Dermis microvascular lymphatic vessel endothelial cell (primary cell): ENCODE data around the gene SCAF1. TPM values are rescaled to one million over a fixed set of nuclear protein-coding genes. Genes with fewer than 3 reads are reported as not detected.

Experiments
- DNase-seq, 2 donors: peaks; one replicate each; pipeline versions ENCODE4 v3.0.0 to v3.0.0-alpha.2; 2010; ENCODE audit warnings: low read depth in 2 of 2
- total RNA-seq: library from RNA; depleted of rRNA; stranded (reverse); fragments of >200 nt; gene quantifications from 2 replicates; pipeline ENCODE4 v1.2.1, GENCODE V29; 2014

The SCAF1 gene
- total RNA-seq, 1 donor from 2014 or later, result 5.3 TPM

DNA sequence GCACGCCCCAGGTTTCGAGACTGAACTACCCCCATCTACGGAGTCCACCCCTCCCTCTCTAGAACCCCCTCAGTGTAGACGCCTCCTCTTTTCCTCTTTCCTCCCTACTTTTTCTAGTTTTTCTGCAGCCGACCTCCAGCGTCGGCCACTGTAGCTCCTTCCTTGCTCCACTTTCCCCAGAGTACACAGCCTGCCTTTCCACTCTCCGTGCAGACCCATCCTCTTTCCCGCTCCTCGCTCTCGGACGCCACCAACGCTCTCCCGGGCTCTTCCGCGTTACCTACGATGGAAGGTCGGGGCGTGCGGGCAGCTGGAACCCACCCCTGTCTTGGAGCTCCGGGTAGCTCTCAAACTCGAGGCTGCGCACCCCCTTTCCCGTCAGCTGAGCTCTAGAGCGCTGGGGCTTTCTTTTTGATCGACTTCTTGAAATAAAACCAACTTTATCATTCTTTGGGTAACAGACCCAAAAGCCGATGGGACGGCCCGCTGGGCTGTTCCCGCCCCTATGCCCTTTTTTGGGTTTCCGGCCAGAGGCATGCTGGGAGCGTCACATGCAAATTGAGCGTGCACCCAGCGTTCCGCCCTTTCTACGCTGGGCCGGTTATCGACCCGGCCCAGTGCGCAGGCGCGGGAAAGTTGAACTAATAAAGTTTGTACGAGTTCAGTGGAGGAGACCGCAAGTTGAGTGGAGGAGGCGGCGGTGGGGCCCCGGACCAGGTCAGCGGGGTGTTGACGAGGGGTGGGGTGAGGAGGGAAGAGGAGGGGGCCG lies 23.5 kb downstream of the SCAF1 start, which contains the start of the genes BCL2L12 and IRF3:
Gene BCL2L12 (plus strand): TSS at position 583 of the 769 bp plus-strand sequence. CDS start 760 bp downstream, outside the sequence.
Gene IRF3 (minus strand): TSS at position 507 of the 769 bp plus-strand sequence. CDS start 1,019 bp downstream, outside the sequence.
- DNase-seq, result peak; percentile 92 to 95

DNA sequence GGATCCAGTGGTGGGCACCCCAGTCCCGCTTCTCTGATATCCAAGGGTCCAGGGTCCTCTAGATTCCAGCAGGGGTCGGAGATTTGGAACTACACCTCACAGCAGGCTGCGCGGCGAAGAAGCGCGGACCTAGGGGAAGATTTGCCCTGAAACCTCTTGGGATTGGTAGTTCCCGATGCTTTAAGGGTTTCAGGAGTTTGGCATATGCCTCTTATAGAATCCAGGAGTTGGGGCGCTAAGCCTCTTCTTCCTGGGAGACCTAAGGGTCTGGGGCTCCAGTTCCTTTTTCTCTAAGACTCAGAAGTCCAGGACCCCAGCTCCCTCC lies 24.1 kb downstream of the SCAF1 start:
- no peak for DNase-seq

DNA sequence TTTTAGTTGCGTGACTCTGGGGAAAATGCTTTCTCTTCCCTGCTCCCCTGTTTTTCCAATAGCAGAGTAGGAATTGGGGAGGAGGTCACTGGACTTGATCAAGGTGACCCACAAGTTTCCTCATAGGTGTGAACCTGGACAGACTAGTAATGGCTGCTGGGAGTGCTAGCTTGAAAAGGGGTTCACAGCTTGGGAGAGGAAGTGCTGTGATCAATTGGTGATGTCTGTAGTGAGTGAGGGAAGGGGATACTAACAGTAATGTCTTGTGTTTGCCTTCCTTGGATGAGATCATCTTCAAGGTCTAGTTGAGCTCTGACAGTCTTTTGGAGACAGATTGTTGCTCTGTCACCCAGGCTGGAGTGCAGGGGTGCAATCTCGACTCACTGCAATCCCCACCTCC lies 25.5 kb downstream of the SCAF1 start:
- no peak for DNase-seq

DNA sequence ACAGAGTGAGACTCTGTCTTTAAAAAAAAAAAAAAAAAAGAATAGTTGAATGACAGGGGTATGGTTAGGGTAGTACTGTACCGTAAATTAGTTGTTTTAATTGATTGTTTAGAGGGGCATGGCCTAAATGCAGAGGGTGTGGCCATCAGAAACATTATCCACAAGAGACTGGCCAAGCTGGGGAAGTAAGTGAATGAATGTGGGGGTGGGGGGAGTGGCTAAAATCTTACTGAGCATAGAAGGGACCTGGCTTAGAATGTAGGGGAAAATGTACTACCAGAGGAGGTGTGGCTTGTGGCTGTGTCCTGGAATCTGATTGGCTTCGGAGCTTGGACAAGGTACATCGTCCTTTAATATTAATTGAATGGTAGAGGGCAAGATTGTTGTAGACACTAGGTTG lies 27.5 kb downstream of the SCAF1 start:
- no peak for DNase-seq

DNA sequence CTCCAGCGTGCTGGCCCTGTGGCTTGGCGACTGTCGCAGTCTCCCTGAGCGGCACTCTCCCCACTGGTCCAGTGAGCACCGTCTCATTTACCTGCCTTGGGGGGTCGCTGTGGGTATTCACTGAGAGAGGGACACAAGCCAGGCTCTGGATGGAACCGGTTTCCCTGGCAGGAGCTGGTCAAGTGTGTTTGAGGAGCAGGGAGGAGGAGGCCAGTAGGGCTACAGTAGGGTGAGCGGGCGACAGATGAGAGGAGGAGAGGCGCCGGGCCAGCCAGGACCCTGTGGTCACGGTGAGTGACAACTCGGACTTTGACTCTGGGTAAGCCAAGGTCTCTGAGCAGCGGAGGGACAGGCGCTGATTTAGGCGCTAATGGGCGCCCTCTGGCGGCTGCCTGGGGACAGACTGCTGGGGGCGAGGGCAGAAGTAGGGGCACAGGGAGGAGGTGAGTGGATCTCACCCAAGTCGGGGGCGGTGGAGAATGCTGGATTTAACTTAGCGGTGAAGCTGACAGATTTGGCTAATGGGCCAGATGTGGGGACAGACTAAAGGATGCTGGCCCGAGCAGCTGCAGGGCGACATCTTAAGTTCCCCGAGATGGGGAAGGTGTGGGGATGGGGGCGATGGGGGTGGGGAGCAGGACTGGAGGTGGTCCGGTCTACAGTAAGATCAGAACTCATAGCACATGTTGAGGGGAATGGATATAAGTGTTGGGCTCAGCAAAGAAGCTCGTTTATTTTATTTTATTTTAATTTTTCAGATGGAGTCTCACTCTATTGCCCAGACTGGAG lies 30.3 kb downstream of the SCAF1 start:
- DNase-seq, result peak; percentile 63 to 80

DNA sequence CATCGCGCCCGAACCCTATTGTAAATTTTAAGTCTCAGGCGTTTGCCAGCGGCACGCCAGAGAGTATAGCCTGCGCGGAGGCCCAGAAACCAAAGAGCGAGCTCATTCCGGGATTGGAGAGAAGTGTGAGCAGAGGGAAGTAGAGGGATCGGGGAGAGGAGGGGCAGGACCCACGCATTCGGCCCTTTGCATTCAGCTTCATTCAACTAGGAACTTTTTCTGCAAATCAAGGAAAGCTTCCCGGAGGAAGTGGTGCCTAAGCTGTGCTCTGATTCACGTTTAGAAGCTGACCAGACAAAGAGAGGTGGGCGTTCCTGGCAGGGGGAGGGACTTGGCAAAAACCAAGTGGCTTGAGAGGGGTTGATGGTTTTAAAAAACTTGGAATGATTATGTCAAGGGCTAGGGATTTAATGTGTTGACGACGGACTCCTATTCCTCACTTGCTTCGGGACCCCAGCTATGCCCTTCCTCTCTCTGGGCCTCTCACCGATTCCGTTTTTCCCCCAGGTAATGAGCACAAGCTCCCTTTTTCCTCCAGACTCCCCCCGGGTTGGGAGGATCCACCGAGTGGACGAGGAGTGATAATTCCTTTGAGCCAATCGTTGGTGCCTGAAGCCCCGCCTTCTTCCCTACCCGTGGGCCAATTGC lies 34.3 kb downstream of the SCAF1 start:
- peak; percentile 95 to 96 for DNase-seq

DNA sequence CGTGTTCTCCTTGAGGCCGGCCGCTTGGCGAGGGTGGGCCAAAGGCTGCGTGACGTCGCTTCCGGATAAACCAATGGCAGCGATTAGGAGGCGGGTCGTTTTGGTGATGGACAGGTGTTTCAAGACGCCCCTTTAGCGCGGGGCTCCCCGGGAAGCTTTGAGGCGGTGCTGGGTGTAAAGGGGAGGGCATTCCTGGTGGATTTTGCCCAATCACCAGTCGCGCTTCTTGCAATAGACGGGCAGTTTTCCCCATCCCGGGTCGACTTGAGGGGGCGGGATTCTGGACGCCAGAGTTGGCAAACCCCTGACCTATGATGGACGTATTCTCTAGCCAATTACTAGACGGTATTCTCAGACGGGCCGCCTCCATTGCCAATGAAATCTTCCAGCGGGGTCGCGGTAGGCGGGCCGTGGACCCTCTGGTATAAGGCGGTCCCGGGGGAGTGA lies 34.8 kb downstream of the SCAF1 start:
- peak; percentile 100 for DNase-seq

DNA sequence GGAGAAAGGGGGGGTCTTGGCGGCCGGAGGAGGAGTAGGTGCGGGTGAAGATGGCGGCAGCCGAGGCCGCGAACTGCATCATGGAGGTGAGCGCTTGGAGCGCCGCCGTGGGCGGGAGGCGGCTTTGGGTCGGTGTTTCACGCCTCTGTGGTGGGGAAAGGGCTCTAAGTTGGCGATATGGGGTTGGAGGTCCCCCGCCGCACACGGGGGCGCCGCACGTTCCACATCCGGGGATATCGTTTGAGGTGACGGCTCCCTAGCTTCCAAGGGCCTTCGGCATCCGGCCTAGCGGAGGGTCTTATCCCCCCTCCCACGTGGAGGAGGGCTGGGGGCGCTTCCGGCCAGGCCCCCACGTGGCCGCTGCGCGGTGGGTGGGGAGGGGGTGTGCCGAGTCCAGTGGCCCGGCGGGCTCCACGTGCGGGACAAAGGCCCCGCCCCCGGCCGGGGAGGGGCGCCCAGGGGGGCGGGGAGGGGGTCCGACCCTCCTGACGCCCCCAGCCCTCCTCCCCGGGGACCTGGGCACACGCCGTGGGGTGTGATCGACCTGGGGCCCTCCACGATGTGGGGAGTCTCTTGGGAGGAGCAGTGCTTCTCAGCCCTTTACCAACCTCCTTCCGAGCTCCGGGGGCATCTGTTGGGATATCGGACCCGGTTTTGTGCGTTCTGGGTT lies 35.4 kb downstream of the SCAF1 start, which contains the start of gene PRMT1:
Gene PRMT1 (plus strand): TSS at position 41 of the 670 bp plus-strand sequence. CDS start 10 bp downstream, at position 51.
- DNase-seq, result peak in 1 of 2 donors; percentile 61

DNA sequence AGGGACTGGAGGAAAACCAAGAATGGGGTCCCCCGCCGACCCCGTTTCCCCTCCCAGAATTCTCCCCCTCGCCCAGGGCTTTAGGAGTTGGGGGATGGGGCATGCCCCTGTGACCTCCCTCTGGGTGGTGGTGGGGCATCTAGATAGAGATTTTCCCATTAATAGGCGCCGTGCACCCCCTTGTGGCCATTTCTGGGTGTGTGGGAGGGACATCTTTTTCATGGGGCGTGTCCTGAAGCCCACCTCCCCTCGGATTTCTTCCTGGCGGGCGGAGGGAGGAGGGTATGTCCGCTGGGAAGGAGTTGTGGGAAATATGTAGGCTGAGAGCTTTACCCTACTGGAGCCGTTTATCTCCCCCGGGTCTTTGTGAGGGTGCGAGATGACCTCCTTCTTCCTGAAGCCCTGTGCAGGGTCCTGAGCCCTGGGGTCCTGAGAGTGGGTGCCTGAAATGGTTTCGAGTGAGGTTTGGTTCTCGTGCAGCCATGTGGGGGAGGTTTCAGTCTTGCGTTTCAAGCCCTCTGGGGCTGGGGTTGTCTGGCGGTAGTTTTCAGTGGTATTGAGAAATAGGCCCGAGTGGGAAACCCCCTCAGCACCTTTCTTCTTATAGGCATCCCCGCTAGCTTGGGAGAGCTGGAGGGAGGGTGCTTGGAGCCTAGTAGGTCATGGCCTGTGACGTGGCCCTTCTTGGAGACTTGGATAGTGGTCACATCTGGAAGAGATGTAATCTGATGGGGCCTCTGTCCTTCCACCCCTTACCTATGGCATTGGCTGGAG lies 36.1 kb downstream of the SCAF1 start:
- peak in 1 of 2 donors; percentile 74 for DNase-seq

DNA sequence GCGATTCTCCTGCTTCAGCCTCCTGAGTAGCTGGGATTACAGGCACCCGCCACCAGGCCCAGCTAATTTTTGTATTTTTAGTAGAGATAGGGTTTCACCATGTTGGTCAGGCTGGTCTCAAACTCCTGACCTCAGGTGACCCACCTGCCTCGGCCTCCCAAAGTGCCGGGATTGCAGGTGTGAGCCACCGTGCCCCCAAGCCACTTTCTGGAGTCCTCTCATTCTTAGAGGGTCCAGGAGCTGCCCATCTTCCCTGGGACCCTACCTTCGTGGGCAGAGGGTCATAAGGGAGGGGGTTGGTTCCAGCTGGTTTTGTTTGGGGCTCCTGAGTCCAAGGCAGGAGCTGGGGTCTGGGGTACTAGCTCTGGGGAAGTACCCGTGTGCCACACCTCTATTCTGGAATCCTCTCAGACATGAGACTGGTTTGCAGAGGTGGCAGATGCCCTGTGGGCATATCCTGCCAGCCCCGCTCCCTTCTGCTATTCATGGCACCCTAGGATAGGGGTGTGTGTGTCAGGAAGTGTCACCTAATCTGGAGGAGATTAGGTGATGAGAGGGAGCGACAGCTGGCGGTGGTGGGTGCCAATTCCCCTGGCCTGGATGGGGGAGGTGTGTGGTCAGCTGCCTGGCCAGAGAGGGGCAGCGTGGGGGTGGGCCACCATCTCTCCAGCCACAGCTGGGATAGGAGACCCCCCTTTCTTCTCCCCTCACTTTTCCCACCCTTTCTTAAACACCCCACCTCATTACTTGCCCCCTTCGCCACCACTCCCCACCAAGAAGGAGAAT lies 37.2 kb downstream of the SCAF1 start:
- no peak for DNase-seq

DNA sequence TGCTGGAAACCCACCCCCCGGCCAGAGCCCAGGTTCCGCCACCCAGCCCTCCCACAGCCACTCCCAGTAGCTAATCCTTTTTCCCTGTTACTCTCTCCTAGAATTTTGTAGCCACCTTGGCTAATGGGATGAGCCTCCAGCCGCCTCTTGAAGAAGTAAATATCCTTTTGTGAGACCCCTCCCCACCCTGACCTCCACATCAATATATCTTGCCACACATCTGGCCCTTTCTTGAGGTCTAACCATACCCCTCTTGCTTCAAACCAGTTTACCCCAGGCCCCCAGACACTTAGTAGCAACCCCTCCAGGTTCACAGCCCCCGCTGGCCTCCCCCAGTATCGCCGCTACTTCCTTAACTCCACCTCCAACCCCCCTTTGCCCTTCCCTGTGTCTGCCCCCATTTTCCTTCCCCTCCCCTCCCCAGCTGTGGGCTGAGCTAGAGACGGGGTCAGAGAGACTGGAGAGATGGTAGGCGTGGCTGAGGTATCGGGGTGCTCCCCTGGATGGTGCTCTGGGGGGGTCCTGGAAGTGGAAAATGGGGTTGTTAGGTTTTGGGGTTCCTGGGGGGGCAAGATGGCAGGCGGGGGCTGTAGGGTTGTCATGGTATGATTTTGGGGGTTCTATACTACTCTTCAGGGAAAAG lies 37.9 kb downstream of the SCAF1 start:
- DNase-seq, result no peak

DNA sequence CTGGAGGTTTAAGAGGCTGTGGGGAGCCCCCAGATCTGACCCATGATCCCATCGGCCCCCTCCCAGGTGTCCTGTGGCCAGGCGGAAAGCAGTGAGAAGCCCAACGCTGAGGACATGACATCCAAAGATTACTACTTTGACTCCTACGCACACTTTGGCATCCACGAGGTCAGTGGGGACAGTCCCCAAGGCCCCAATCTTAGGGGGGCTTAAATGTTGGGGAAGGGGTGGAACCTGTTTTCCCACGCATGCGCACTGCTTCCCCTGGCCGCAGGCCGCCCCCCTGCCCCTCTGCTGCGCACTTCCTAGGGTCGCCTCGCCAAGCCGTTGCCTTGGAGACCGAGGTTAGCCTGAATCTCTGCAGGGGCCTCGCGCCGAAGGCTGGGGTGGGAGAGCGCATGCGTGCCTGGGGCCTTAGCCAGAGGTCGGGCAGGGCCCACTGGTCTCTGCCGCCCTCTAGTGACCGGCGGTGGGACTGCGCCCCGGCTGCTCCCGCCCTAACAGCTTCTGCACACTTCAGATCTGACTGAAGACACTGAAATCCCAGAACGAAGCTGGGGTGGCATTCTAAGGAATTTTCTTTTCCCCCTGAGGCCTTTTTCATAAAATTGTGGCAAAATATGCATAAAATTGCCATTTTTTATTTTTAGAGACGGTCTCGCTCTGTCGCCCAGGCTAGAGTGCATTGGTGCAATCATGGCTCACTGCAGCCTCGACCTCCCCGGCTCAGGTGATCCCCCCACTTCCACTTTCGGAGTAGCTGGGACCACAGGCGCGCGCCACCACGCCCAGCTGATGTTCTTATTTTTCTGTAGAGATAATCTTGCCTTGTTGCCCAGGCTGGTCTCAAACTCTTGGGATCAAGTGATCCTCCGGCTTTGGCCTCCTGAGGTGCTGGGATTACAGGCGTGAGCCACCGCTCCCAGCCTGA lies 38.7 kb downstream of the SCAF1 start:
- DNase-seq, result peak; percentile 51 to 84

DNA sequence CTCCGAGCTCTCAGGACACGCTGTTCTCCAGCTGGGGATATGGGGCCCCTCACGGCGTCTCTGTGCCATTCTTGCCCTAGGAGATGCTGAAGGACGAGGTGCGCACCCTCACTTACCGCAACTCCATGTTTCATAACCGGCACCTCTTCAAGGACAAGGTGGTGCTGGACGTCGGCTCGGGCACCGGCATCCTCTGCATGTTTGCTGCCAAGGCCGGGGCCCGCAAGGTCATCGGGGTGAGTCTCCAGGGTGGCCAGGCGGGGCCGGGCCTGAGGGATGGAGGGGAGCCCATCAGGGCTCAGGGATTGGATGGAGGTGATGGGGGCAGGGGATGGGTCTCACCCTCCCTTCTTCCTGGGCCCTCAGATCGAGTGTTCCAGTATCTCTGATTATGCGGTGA lies 39.8 kb downstream of the SCAF1 start:
- no peak for DNase-seq

DNA sequence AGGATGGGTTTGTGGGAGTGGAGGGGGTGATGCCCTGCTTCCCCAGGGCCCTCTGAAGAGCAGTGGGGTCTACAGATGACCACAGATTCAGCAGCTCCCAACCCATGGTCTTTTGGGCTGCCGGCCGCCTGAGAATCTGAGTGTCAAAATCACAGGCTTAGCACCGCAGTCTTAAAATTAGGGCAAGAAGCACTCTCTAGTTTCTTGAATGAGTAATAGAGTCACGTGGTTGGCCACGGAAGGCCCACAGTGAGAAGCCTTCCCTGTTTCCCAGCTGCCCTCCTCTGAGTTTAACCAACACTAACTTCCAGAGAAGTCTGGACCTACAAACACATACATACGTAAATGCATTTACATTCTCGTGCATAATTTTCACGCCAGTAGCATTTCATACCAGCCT lies 40.3 kb downstream of the SCAF1 start:
- DNase-seq, result no peak

DNA sequence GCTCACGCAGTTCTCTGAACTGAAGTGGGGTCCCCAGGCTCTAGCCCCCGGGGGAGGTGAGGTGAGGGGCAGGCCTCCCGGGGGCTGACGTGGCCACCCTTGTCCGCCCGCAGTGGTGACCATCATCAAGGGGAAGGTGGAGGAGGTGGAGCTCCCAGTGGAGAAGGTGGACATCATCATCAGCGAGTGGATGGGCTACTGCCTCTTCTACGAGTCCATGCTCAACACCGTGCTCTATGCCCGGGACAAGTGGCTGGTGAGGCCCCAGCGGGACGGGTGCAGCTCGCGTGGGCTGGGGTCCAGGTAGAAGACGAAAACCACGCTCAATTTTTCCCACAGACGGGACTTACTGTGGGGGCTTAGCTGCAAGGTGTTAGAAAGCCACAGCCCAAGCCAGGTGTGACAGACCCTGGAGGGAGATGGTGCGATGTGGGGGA lies 41.8 kb downstream of the SCAF1 start:
- no peak for DNase-seq

DNA sequence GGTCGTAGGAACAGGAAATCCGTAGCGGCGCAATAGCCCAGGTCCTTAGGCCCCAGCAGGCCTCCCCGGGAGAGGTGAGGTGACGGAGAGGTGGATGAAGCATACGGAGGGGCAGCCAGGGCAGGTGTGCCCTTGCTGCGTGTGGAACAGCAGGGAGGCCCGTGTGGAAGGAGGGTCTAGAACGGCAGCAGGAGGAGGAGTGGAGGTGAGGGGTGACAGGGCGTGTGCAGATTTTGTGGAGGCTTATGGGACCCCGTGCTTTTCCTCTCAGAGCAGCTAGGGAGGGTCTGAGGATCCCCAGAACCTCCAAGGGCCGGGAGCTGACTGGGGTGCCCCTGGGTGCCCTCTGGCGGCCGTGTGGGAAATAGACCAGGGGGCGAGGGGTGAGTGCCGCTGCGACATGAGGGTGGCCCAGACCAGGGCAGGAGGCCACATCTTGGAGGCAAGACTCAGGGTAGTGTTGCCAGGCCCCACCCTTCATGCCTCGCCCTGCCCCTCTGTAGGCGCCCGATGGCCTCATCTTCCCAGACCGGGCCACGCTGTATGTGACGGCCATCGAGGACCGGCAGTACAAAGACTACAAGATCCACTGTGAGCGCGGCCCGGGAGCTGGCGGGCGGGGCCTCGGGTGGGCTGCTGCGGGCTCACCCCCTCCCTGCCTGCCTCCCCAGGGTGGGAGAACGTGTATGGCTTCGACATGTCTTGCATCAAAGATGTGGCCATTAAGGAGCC lies 42.4 kb downstream of the SCAF1 start:
- no peak for DNase-seq

DNA sequence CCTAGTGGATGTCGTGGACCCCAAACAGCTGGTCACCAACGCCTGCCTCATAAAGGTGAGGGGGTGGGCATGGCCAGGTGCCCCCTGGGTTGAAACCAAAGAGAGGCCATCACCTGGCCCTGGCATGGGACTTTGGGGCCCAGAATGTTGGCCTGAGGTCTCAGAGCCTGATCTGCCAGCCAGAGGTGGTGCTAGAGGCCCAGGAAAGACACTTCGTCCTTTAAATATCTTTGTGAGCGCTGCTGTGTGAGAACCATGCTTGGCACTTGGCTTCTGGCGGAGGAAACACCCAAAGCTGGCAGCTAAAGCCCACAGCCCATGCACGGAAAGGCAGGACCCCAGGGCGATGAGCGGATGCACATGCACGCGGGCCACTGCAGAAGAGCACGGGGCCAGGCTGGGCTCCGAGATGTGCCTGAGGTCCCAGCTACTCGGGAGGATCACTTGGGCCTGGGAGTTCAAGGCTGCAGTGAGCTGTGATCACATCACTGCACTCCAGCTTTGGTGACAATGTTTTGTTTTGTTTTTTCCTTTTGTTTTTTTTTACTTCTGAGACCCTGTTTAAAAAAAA lies 43.1 kb downstream of the SCAF1 start:
- no peak for DNase-seq
